Stromal cell of bone marrow (primary cell): ENCODE results near the gene PCGF3.
"Not testable (repeated sequence)": the region's sequence is repeated elsewhere in the genome, so short reads cannot be mapped to it uniquely, and the experiment has no call there.

Source experiments
- DNase-seq: peaks from one replicate; pipeline ENCODE4 v3.0.0-alpha.2; 2012; ENCODE audit warnings: low read depth

Gene PCGF3

DNA sequence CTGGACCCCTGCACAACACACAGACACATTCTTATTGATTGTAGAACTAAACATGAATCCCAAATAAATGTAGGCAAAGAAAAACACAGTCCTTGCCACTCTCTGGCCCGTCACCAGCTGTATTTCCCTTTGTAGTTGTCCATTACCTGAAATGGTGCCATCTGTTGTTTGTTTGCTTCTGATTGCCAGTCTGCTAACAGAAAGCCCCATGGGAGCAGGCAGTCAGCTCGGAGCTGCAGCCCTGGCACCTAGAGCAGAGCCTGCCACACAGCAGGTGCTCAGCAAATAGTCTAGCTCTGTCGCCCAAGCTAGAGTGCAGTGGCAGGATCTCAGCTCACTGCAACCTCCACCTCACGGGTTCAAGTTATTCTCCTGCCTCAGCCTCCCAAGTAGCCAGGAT, 91.4 kb downstream of the PCGF3 start:
- no peak for DNase-seq

DNA sequence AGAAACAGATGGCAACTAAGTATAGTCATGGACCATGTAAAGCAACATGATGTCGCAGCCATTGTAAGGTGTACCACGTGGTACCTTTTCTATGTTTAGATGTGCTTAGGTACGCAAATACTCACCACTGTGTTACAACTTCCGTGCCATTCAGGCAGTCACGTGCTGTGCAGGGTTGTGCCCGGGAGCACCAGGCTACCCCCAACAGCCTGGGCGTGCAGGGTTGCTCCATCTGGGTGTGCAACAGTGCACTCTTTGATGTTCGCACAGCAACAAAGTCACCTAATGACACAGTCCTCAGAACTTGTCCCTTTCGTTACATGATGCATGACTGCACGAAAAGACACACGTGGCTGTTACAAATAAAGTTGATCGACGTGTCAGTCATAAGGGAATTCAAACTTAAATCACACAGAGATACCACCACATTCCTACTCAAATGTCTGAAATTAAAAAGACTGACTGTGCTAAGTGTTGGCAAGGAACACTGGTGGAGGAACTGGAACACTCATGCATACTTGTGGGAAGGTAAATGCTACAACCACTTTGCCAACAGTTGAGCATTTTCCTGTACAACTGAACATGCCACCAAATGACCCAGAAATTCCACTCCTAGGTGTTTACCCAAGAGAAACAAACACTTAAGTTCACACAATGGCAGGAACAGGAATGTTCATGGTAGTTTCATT, 95.9 kb downstream of the PCGF3 start:
- DNase-seq: no peak

GRCh38 chr4:803884-804283, 98.3 kb downstream of the PCGF3 start:
- no peak for DNase-seq

- no peak for DNase-seq
These were observed 99.2 kb downstream of the PCGF3 start for GRCh38 chr4:804804-805203.

DNA sequence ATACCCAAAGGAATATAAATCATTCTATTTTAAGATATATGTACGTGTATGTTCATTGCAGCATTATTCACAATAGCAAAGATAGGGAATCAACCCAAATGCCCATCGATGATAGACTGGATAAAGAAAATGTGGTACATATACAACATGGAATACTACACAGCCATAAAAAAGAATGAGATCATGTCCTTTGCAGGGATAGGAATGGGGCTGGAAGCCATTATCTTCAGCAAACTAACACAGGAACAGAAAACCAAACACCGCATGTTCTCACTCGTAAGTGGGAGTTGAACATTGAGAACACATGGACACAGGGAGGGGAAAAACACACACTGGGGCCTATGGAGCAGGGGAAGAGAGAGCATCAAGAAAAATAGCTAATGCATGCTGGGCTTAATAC, 101.3 kb downstream of the PCGF3 start:
- not testable (repeated sequence) for DNase-seq

GRCh38 chr4:807792-808191, 102.2 kb downstream of the PCGF3 start:
- no peak for DNase-seq

DNA sequence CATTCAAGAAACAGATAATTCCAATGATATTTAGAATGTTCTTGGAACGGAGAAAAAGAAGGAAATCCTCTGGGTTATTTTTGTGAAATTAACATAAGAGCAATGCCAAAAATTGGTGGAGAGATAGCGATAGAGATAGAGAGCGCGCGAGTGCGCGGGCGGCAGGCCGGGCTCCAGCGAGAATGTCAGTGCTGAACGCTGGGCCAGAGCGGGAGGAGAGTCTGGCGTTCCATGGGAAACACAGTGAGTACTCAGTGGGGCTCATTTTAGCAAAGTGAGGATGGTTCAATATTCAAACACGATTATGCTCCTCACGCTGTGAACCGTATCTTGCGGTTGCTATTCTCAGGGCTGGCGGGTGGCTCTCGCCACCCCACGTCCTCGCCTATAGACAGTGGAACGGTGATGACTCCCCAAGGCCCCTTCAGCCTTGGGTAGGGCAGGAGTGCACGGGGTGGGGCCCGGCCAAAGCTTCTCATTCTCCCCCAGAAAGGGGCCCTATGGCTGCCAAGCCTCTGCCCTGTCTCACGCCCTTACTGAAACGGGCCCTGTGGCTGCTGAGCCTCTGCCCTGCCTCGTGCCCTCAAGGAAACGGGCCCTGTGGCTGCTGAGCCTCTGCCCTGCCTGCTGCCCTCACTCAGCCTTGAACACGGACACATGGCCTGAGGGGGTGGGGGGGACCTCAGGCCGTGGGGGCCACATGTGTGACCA, 103.4 kb downstream of the PCGF3 start:
- no peak for DNase-seq

DNA sequence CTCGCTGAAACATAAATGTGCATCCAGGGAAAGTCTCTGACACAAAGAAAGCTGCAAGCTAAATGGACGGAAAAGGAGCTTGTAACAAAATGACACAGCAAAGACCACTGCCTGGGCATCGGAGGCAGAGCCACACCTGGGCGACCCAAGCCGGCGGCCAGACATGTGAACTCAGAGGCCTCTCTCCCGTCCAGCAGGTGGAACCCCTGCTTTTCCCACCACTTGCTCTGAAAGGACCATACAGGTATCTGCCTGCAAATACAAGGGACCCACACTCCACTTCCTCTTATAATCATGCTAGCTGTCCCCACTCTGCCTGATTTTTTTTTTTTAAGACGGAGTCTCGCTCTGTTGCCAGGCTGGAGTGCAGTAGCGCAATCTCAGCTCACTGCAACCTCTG, 108.3 kb downstream of the PCGF3 start:
- no peak for DNase-seq

- DNase-seq: no peak
These were observed 108.7 kb downstream of the PCGF3 start for GRCh38 chr4:814312-814850.

- DNase-seq: no peak
These were observed 110.0 kb downstream of the PCGF3 start for GRCh38 chr4:815464-816146.

DNA sequence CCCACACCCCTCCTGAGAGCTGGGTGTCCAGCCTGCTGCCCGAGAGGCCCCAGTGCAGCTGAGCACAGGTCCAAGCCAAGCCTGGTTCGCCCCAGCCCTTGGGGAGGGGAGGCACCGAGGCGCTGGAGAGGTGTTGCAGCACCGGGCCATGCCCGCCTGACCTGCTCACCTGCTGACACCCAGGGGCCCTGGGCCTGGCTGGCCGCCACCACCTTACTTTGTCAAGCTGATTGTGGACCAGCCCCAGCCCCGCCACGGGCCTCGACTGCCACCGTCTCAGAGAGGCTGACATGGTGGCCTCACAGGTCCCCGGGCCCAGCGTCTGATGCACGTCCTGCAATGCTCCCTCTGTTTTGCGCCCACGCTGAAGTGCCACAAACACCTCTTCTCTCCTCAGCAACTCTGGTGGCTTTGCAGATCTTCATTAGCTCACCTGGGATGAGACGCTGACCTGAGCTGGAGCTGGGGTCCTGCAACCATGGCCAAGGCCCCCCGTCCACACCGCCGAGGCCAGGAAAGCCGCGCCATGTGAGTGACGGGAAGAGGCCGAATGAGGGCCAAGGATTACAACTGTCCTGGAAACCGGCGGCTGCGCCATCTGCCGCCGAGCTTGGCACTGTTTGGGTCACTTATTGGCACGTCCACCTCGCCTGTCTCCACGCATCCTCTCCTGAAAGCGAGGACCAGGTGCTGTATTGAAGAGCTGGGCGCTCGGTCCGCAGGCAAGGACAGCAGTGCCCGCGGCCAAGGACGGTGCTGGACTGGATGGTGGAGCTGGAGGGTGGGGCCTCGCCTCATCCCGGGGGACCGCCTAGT, 112.7 kb downstream of the PCGF3 start:
- no peak for DNase-seq

DNA sequence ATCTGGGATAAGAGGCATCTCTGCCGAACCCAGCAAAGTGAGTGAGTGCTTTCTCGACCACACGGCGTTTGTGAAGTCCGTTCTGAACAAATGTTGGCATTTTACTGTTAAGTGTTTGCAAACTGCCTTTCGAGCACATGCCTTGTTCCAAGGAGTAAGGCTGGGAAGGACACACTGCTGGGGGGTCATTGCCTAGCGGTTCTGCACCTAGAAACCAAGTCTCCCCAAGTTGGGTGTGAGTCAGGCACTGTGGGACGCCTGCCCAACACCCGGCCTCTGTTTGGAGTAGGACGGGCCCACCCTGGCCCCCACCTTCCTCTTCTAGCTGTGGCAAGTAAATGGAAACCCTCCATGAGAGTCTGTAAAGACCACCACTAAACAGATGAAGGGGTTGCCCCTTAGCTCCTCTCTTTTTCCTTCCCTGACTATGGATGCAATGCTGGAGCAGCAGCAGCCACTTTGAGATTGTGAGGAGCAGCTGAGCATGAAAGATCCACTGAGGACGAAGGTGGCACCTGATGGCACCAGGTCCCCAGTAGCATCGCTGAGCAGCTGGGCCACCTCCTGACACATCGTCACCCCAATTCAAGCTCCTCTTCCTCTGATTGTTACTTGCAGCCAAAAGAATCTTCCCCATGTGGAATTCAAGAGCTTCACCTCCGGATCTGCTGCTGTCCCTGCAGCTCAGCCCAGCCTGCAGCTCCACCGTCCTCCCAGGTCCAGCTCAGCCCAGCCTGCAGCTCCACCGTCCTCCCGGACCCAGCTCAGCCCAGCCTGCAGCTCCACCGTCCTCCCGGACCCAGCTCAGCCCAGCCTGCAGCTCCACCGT, 114.0 kb downstream of the PCGF3 start:
- no peak for DNase-seq
